Measurements from ENCODE around the gene SND1. TPM values are rescaled to one million over a fixed set of nuclear protein-coding genes. Genes with fewer than 3 reads are reported as not detected.

Gene SND1
- total and polyA plus RNA-seq, 4 donors, result 59.4 to 214 (median 84.1) TPM

- TF ChIP-seq, protein P1, sequence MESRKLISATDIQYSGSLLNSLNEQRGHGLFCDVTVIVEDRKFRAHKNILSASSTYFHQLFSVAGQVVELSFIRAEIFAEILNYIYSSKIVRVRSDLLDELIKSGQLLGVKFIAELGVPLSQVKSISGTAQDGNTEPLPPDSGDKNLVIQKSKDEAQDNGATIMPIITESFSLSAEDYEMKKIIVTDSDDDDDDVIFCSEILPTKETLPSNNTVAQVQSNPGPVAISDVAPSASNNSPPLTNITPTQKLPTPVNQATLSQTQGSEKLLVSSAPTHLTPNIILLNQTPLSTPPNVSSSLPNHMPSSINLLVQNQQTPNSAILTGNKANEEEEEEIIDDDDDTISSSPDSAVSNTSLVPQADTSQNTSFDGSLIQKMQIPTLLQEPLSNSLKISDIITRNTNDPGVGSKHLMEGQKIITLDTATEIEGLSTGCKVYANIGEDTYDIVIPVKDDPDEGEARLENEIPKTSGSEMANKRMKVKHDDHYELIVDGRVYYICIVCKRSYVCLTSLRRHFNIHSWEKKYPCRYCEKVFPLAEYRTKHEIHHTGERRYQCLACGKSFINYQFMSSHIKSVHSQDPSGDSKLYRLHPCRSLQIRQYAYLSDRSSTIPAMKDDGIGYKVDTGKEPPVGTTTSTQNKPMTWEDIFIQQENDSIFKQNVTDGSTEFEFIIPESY (IDR thresholded peaks at IDR 0.05), result no peak
- TF ChIP-seq RXRA (IDR thresholded peaks at IDR 0.05) (no peak), CTCF (IDR thresholded peaks at IDR 0.05; ENCODE audit: low read depth, low read length, missing input control) (no peak)
Measured at GRCh38 chr7:127935847-127936376, 283.9 kb downstream of the SND1 start (continued).

- TF ChIP-seq HNF4G (IDR thresholded peaks at IDR 0.05) (no peak), ATF3 (IDR thresholded peaks at IDR 0.05) (no peak), HNF4A (conservative IDR thresholded peaks at IDR 0.05) (no peak), FOXA2 (IDR thresholded peaks at IDR 0.05) (no peak), RAD21 (IDR thresholded peaks at IDR 0.05) (no peak), FOXA1 (IDR thresholded peaks at IDR 0.05) (no peak), RXRA (IDR thresholded peaks at IDR 0.05) (no peak), REST (IDR thresholded peaks at IDR 0.05) (no peak), JUND (IDR thresholded peaks at IDR 0.05) (no peak), TAF1 (conservative IDR thresholded peaks at IDR 0.05) (no peak)
- WGBS, result 84% methylated on average over 3 of the region's 3 CpGs
Measured at GRCh38 chr7:127937066-127937680, 285.2 kb downstream of the SND1 start.

DNA sequence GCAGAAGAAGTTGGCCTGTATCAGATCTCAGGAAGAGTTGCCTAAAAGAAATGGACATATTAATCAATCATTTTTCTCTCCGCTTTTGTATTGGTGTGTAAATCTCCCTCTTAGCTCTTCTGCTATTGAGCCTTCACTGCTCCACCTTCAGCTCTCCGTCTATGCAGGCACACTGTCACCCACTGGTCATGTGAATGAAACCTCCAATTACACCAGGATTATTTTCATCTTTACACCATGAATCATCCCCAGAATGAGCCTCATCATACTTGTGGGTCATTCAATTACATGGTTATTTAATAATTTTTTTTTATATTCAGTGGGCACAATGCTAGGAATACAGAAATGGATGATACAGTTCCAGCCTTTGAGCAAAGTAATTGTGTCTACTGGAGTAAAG is 286.6 kb downstream of the SND1 start:
- Histone ChIP-seq H3K4me1 (ENCODE audit: control insufficient read depth in 4 of 4, insufficient read depth in 4 of 4, low read length in 3 of 4) (no peaks in the 10 kb centered on the region), H3K4me3 (ENCODE audit: low read depth in 1 of 3, low read length in 3 of 3) (no peak overlapping the region), H3K36me3 (ENCODE audit: control insufficient read depth in 4 of 4, insufficient read depth in 3 of 4, low read depth in 1 of 4, low read length in 3 of 4) (peaks cover 3 to 9% (median 6%) of the 10 kb centered on the region in 4 donors), H3K9ac (ENCODE audit: low read depth in 1 of 2, low read length in 2 of 2) (no peak overlapping the region), H3K27me3 (ENCODE audit: control insufficient read depth in 4 of 4, insufficient read depth in 4 of 4, low read length in 3 of 4) (no peaks in the 10 kb centered on the region), H3K27ac (ENCODE audit: low read depth in 1 of 2, low read length in 2 of 2) (no peak overlapping the region), H3K9me3 (ENCODE audit: control insufficient read depth in 4 of 4, low read length in 3 of 4) (no peaks in the 10 kb centered on the region)
- WGBS, result 93% methylated on average over 2 of the region's 2 CpGs
- no peak for DNase-seq (ENCODE audit: low spot score)
- no peak for TF ChIP-seq NR2F2 (IDR thresholded peaks at IDR 0.05)
- TF ChIP-seq RAD21 (IDR thresholded peaks at IDR 0.05), result no peak
- no peak for TF ChIP-seq YY1 (IDR thresholded peaks at IDR 0.05)
- no peak for TF ChIP-seq RXRA (IDR thresholded peaks at IDR 0.05)
- TF ChIP-seq, protein P2, sequence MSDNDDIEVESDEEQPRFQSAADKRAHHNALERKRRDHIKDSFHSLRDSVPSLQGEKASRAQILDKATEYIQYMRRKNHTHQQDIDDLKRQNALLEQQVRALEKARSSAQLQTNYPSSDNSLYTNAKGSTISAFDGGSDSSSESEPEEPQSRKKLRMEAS (IDR thresholded peaks at IDR 0.05), result no peak
- no peak for TF ChIP-seq GABPA (IDR thresholded peaks at IDR 0.05 in 1 of 2, conservative IDR thresholded peaks at IDR 0.05 in 1 of 2)
- no peak for TF ChIP-seq FOXA2 (IDR thresholded peaks at IDR 0.05)
- no peak for TF ChIP-seq ATF3 (IDR thresholded peaks at IDR 0.05)

More at GRCh38 chr7:127937066-127937680, 285.2 kb downstream of the SND1 start:
- DNase-seq (ENCODE audit: low spot score), result no peak
- Histone ChIP-seq H3K27me3 (ENCODE audit: control insufficient read depth in 4 of 4, insufficient read depth in 4 of 4, low read length in 3 of 4) (no peaks in the 10 kb centered on the region), H3K27ac (ENCODE audit: low read depth in 1 of 2, low read length in 2 of 2) (no peak overlapping the region), H3K9ac (ENCODE audit: low read depth in 1 of 2, low read length in 2 of 2) (no peak overlapping the region), H3K4me3 (ENCODE audit: low read depth in 1 of 3, low read length in 3 of 3) (no peak overlapping the region), H3K4me1 (ENCODE audit: control insufficient read depth in 4 of 4, insufficient read depth in 4 of 4, low read length in 3 of 4) (no peaks in the 10 kb centered on the region), H3K36me3 (ENCODE audit: control insufficient read depth in 4 of 4, insufficient read depth in 3 of 4, low read depth in 1 of 4, low read length in 3 of 4) (peaks cover under 1 to 7% (median 2%) of the 10 kb centered on the region in 4 donors), H3K9me3 (ENCODE audit: control insufficient read depth in 4 of 4, low read length in 3 of 4) (no peaks in the 10 kb centered on the region)

All from liver (tissue), 9 donors.